T-helper 2 cell treated with Interferon-gamma antibody and Interleukin-4, amounts not matched to agents 100 ng/mL and 5 ng/mL, for 36 hours (primary cell): ENCODE measurements around the gene ARF1. TPM values are rescaled to one million over a fixed set of nuclear protein-coding genes. Genes with fewer than 3 reads are reported as not detected.

Experiments used
- intact Hi-C: fragments of 100-400 bp; cut with micrococcal nuclease; formaldehyde crosslinking; loops from one replicate; pipeline ENCODE4 v1.15.1; 2023
- total RNA-seq: library from RNA; stranded (reverse); gene quantifications from 2 replicates; pipeline ENCODE4 v1.2.3, GENCODE V29; 2022

The ARF1 gene
- 347 and 352 TPM in 2 replicates for total RNA-seq

DNA sequence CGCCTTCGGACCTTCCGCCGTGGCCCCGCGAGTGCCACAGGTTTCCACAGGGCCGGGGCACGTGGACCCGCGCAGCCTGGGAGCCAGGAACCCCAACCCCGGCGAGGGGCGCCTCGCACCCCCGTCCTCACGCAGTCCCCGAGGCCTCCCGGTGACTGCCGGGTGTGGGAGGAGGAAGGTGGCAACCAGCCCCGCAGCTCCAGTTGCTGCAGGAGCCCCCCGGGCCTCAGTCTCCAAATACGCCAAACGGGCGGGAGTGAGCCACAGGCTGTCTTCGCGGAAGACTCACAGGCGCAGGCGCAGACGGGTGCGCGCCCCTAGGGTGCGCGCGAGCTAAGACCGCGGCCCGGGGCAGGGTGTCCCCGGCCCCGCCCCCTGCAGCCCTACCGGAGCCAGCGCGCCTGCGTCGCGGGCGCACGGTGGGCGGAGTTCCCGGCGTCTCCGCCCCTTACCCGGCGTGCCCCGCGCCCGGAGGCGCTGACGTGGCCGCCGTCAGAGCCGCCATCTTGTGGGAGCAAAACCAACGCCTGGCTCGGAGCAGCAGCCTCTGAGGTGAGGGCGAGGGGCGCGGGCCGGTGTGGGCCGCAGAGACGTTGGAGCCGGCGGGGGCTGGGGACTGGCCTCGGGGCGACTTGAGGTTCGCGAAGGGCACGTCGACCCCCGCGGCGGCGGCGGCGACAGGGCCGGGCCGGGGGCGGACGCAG lies at the start of gene ARF1:
Gene ARF1 (plus strand): TSS at position 495 of the 704 bp plus-strand sequence. CDS start 14,407 bp downstream, outside the sequence.
- intact Hi-C loops: loop anchor here (1.0 to 5.0 kb wide), 11 partner anchors 21 to 540 kb away; partner anchors contain the start of genes C1orf35, GUK1, JMJD4 and MRPL55

GRCh38 chr1:228033376-228033775 lies 49.1 kb upstream of the ARF1 start:
- intact Hi-C loops: no loop called here

DNA sequence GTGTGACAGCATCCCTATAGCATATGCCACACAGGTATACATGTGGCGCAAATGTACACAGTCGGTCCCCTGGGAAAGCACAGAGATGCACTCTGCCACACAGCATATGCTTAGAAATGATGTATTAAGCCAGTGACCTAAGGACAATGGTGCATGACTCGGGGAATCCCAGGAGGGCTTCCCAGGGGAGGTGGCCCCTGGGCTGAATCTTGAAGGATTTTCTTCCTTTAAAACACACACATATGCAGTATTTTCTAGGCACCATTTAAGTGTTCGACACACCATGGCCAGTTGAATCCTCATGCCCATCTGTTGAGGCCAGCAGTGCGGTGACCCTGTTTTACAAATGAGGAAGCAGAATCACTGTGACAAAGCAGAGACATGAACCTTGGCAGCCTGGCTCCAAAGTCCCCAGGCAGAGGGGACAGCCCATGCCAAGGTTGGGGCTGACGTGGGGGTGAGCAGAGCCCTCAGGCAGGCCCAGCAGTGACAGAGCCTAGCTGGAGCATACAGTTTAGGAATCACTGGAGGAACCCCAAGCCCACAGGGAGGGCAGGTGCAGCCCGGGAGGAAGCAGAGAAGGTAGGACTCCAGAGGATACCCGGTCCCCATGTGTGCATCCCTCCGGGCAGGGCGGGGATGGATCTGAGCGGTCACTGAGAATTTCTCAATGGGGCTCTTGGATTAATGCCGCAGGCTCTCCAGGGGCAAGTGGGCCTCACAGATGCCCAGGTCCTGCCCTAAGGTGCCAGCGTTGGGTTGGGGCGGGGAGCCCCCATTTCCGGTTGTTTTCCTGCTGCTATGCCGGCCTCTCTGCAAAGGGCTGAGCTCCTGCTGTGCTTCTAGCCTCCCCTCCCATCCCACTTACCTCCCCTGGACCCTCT lies 47.3 kb upstream of the ARF1 start:
- intact Hi-C loops: no loop called here

DNA sequence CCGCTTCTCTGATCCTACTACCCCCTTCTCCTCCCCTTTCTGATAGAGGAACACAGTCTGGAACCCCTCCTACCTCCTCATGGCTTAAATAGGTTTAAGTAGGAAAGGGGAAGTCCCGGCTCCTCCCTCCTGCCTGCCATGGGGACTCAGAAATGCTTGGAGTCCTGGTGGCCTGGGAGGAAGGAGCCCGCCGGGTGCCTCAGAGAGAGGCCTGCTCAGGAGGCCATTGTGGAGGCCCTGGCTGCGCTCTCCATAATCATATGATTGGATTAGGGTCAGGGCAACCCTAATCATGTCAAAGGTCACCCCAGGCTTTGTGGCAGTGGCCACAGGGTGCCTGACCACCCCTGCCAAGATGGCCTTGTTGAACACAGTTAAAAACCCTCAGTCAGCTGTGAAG lies 46.7 kb upstream of the ARF1 start:
- intact Hi-C loops: no loop called here

DNA sequence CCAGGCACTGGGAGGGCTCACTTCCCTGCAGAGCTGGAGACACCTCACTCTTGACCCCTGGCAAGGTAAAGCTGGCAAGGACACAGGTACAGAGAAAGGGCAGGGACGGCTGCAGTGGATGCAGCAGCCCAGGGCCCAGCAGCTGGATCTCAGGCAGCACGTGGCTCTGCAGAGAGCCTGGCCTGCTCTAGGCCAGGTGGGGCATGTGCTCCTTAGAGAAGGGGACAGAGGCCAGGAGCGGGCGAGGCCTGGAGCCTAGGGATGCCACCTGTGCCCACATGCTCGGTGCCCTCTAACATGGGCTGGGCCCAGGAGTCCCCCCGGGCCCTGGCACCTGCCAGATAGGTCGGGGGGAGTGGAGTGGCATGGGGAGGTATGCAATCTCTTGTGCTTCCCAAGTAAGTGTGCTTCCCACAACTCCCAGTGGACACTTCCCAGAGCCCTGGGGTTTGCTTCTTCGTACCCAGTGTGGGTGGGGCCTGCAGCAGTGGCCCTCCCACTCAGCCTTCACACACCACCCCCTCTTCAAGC lies 45.7 kb upstream of the ARF1 start:
- intact Hi-C loops: no loop called here

DNA sequence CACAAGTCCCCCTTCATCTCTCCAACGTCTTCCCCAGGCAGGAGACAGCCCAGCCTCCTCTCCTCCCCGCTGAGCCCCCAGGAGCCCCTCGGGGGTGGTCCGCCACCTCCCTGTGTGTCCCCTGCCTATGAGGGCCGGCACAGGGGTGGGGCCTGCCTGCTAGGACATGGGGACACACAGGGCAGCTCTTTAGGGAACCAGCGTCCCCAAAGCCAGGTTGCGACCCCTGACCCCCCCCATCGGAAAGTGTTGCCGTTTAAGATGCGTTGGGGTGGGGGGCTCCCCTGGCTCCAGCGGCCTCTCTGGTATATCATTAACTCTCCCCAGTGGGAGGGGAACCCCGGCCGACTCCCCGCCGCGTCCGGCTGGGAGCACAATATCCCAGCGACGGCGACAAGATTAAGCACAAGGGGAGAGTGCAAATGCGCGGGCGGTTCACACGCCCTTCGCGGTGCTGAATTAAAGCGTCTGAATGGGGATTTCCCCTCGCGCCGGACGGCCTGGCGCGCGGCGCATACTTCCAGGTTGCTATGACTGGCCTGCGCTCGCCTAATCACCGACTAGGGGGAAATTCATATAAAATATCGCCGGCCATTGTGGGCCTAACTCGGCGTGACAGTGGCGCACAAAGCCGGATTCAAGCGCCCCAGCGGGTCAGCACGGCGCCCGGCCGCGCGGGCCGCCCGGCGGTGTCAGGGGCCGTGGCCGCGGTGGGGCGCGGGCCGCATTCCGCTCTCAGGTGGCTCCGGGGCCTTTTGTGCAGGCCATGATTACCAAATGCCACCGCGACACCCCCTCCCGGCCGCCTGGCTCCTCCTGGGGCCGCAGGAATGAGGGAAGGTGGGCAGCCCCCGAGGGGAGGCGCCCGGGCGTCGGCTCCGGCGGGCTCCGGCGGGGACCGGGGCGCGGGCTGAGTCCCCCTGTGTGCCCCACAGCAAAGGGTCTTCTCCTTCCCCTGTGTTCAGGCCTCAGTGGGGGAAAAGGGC lies 44.8 kb upstream of the ARF1 start:
- intact Hi-C loops: no loop called here

DNA sequence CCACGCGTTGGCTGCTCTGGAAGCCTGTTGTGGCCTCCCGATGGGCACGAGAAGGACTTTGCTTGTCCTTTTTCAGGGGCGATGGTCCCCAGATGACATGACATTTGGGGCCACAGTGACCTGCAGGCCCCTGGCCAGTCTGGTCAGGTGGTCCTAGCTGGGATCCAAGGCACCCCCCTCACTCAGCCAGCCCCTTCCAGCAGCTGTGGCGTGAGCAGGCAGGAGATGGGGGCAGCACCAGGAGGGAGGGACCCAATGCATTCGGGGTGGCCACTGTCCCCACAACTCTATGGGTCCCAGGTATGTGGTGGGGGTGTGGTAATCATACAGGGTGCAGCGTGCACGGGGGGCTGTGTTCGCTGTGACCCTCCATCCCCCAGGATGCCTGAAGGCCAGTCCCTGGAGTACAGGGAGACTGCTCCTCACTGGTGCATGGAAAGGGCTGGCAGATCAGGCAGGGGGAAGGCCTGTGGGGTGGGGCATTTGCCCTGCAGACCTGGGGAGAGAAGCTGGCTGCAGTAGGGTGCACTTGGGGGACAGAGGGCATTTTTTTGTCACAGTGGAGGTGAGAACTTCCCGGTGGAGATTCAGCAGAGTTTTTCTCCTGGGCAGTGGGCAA lies 44.0 kb upstream of the ARF1 start:
- intact Hi-C loops: no loop called here

DNA sequence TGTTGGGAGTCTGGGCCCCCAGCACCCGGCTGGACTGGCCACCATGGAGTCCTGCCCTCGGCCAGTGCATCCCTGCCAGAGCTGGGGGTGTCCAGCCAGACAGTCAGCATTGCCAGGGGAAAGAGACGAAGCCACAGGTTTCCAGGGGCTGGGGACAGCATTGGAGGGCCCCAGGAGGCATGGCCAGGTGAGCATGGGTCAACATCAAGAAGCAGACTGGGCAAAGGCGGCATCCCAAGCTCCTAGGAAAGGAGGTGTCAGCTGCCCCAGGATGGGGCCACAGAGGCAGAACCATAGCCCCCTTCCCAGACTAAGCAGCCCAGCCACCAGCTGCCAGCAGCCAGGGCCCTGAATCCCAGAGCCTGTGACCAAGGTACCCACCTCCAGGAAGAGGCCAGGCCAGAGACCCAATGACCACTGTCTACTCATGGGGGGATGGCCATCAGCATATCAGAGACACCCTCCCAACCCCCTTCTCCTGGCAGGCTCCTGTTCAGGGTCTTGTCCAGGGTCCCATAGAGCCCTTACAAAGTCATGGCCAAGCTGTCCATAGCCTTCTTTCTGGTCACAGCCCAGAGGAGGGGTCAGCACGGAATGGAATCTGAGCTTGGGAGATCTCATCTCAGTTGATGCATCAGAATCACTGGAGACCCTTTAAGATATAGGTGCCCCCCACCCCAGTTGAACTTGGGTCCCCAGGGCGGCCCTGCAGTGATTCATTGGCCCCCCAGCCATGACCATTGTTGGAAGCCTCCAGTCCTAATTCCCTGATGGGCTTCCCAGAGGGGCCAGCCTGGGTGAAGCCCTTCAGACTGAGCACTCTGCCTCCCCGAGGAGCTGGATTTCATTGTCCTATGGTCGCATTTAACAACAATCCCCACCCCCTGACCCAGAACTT lies 43.3 kb upstream of the ARF1 start:
- intact Hi-C loops: no loop called here

- intact Hi-C loops: no loop called here
These were observed 42.5 kb upstream of the ARF1 start for GRCh38 chr1:228039986-228040385.

DNA sequence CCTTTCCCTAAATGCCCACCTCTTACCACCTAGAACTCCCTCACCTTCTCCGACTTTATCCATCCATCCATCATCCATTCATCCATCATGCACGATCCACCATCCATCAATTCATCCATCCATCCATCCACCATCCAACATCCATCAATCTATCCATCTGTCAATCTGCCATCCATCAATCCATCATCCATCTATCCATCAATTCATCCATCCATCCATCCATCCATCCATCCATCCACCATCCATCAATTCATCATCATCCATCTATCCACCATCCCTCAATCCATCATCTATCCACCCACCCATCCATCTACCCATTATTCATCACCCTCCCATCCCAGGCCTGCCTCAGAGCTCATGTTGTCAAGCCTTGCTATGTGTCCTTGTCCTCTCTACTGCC lies 41.2 kb upstream of the ARF1 start:
- intact Hi-C loops: no loop called here

DNA sequence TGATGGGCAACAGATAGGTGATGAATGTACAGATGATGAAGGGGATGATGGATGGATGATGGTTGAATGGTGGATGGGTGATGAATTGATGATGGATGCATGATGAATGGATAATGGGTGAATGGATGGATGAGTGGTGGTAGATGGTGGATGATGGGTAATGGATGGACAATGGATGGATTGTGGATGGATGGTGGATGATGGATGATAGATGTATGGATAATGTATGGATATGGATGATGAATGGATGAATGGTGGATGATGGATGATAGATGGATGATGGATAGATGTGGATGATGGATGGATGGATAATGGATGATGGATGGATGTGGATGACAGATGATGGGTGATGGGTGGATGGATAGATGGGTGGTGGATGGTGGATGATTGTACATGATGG lies 40.0 kb upstream of the ARF1 start:
- intact Hi-C loops: no loop called here

- intact Hi-C loops: no loop called here
These were observed 39.1 kb upstream of the ARF1 start for GRCh38 chr1:228043281-228043848.

DNA sequence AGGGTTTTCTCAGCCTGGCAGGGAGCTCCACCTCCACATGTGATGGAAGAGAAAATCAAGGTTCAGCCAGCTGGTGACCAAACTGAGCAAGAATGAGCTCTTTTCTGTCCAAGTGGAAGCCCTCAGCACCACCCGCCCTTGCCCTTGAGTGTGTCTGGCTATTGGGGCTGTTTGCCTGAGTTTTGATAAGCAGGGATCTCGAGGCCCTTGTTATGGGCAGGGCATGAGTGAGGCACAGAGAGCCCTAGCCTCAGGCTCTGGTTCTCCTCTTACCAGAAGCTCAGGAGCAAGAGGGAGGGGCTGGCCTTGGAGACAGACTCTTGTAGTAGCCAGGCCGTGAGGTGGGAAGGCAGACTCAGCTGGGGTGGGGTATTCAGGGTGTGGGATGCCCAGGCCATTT lies 37.5 kb upstream of the ARF1 start:
- intact Hi-C loops: no loop called here

DNA sequence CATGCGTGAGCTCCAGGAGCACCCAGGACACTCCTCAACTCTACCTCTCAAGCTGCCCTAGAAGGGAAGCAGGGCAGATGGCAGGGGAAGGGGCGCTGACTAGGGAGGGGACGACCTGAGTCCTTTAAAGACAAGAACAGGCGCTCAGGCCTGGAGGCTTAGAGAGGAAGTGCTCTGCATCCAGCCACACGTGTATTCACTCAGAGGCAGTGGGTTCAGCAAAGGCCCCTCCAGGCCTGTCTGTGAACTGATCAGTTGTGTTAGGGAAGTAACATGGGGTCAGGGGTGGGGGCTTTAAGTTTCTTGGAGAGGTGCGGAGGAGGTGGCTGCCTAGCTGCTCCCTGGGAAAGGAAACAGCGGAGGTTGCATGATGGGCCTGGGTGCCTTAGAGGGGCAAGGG lies 37.1 kb upstream of the ARF1 start:
- intact Hi-C loops: no loop called here

DNA sequence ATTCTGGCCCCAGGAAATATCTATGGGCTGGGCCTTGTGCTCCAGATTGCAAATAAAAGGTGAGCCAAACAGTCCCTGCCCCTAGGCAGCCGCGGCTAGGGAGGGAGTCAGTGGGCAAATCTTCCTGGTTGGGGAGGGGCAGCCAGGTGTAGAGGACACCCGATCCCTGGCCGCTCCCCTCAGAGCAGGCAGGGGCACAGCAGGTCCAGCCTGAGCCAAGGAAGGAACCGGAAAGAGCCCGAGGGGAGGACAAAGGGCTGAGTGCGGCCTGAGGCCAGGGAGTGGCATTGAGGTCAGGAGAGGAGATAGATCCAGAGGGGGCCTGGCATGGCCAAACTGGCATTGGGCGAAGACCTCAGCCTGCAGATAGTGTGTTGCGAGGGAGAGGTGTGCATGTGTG lies 36.6 kb upstream of the ARF1 start:
- intact Hi-C loops: no loop called here

DNA sequence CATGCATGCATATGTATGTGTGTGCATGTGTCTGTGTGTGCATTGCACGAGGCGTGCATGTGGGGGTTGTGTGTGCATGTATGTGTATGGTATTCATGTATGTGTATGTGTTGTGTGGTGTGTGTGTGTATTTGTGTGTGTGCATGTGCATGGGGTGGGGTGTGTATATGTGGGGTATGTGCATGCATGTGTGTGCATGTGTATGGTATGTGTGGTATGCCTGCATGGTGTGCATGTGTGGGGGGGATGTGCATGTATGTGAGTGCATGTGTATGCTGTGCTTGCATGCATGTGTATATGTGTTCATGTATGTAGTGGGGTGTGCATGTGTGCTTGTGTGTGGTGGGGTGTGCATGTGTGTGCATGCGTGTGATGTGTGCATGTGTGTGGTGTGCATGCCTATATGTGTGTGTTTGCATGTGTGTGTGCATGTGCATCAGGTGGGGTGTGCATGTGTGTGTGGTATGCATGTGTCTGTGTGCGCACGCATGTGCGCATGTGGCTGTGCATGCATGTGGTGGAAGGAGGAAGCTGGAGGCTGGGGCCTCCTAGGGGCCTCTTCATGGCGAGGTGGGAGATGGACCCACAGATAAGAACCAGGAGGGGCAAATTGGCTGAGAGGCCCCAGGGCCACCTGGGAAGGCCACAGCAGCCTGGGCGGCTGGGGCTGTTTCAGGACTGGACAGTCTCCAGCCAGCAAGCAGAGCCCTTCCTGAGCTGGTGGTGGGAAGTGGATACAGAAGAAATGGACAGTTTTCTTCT lies 35.9 kb upstream of the ARF1 start:
- intact Hi-C loops: no loop called here

- intact Hi-C loops: no loop called here
These were observed 35.4 kb upstream of the ARF1 start for GRCh38 chr1:228047183-228047466.

GRCh38 chr1:228048120-228048519 lies 34.4 kb upstream of the ARF1 start:
- intact Hi-C loops: no loop called here
